ENCODE results near the gene NEU2.
"Not testable (repeated sequence)": the region's sequence is repeated elsewhere in the genome, so short reads cannot be mapped to it uniquely, and the experiment has no call there.

The NEU2 gene

GRCh38 chr2:233055362-233055761 is 22.9 kb downstream of the NEU2 start:
- DNase-seq (ENCODE audit: low spot score) (no peak), FAIRE-seq (no peak)

- DNase-seq (ENCODE audit: low spot score) (no peak), FAIRE-seq (no peak)
These were observed 24.6 kb downstream of the NEU2 start for GRCh38 chr2:233056961-233057605.

GRCh38 chr2:233058717-233059546 is 26.5 kb downstream of the NEU2 start:
- no peak for DNase-seq (ENCODE audit: low spot score)
- no peak for FAIRE-seq

GRCh38 chr2:233059547-233059796 is 27.0 kb downstream of the NEU2 start:
- FAIRE-seq (no peak), DNase-seq (ENCODE audit: low spot score) (no peak)

GRCh38 chr2:233059797-233060500 is 27.5 kb downstream of the NEU2 start, which contains the start of gene INPP5D:
Gene INPP5D (plus strand): TSS chr2:233060342. CDS start chr2:233060479, 137 bp downstream.
- FAIRE-seq (no peak), DNase-seq (ENCODE audit: low spot score) (no peak)

GRCh38 chr2:233060501-233060979 is 28.1 kb downstream of the NEU2 start:
- DNase-seq (ENCODE audit: low spot score) (no peak), FAIRE-seq (no peak)

GRCh38 chr2:233060980-233061590 is 28.6 kb downstream of the NEU2 start:
- FAIRE-seq: no peak

GRCh38 chr2:233061591-233062450 is 29.3 kb downstream of the NEU2 start:
- FAIRE-seq (no peak), DNase-seq (ENCODE audit: low spot score) (no peak)

More at GRCh38 chr2:233060980-233061590, 28.6 kb downstream of the NEU2 start:
- DNase-seq (ENCODE audit: low spot score): no peak

GRCh38 chr2:233062451-233062850 is 30.0 kb downstream of the NEU2 start:
- DNase-seq (ENCODE audit: low spot score) (no peak), FAIRE-seq (no peak)

GRCh38 chr2:233062946-233063268 is 30.4 kb downstream of the NEU2 start:
- DNase-seq (ENCODE audit: low spot score): no peak
- no peak for FAIRE-seq

- FAIRE-seq (no peak), DNase-seq (ENCODE audit: low spot score) (no peak)
These were observed 30.9 kb downstream of the NEU2 start for GRCh38 chr2:233063269-233063975.

GRCh38 chr2:233063976-233064411 is 31.5 kb downstream of the NEU2 start:
- no peak for DNase-seq (ENCODE audit: low spot score)
- FAIRE-seq: no peak

- FAIRE-seq (no peak), DNase-seq (ENCODE audit: low spot score) (no peak)
These were observed 32.2 kb downstream of the NEU2 start for GRCh38 chr2:233064530-233065199.

GRCh38 chr2:233065200-233065589 is 32.7 kb downstream of the NEU2 start:
- DNase-seq (ENCODE audit: low spot score); FAIRE-seq: not testable (repeated sequence)

- DNase-seq (ENCODE audit: low spot score): no peak
- FAIRE-seq: no peak
These were observed 33.5 kb downstream of the NEU2 start for GRCh38 chr2:233065954-233066470.

- FAIRE-seq: no peak
- no peak for DNase-seq (ENCODE audit: low spot score)
These were observed 36.4 kb downstream of the NEU2 start for GRCh38 chr2:233068762-233069418.

- FAIRE-seq (no peak), DNase-seq (ENCODE audit: low spot score) (no peak)
These were observed 40.4 kb downstream of the NEU2 start for GRCh38 chr2:233072838-233073237.

GRCh38 chr2:233074106-233074505 is 41.6 kb downstream of the NEU2 start:
- FAIRE-seq (no peak), DNase-seq (ENCODE audit: low spot score) (no peak)

Measured in urothelium cell line (cell line).